NCI-H1105 treated with DMSO at 0.1 percent for 48 hours (cell line): ENCODE data around the gene PACS1.
"Not testable (repeated sequence)": the region's sequence is repeated elsewhere in the genome, so short reads cannot be mapped to it uniquely, and the experiment has no call there.

Source experiments
- DNase-seq: peaks from one replicate; lab custom pipeline; 2025; lab: John Stamatoyannopoulos, UW

The PACS1 gene

GRCh38 chr11:66111158-66111557 is 41.1 kb downstream of the PACS1 start:
- no peak for DNase-seq

DNA sequence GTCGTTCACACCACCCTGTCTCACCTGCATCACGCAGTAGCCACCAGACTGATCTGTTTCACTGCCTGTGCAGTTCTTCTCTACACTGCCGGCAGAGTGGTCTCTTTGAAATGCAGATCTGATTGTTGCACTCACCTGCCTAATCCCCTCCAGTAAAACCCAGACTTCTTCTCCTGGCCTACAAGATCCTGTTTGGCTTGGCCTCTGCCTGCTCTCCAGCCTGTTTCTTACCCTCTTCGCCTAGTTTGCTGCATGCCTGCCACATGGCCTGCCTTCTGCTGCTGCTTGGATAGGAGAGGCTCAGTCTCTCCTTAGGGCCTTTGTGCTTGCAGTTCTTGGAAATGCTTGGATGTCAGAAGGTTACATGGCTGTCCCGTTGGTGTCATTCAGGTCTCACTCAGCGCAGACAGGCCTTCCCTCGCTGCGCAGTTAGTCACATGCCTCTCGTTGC is 42.0 kb downstream of the PACS1 start:
- no peak for DNase-seq

GRCh38 chr11:66112601-66113499 is 42.8 kb downstream of the PACS1 start:
- DNase-seq: no peak

DNA sequence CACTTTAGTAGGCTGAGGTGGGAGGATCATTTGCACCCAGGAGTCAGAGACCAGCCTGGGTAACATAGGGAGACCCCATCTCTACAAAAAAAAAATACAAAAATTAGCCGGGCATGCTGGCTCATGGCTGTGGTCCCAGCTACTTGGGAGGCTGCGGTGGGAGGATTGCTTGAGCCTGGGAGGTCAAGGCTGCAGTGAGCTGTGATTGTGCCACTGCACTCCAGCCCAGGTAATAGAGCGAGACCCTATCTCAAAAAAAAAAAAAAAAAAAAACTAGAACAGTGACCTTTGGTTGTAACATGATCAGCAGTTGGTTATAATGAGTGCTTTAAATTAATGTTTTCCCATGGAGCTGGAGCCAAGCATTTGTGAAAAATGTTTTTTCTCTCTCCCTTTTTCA is 44.9 kb downstream of the PACS1 start:
- DNase-seq: not testable (repeated sequence)

- no peak for DNase-seq
These were observed 45.7 kb downstream of the PACS1 start for GRCh38 chr11:66115638-66116301.

GRCh38 chr11:66116576-66117361 is 46.7 kb downstream of the PACS1 start:
- no peak for DNase-seq

- DNase-seq: no peak
These were observed 48.8 kb downstream of the PACS1 start for GRCh38 chr11:66118847-66119246.

DNA sequence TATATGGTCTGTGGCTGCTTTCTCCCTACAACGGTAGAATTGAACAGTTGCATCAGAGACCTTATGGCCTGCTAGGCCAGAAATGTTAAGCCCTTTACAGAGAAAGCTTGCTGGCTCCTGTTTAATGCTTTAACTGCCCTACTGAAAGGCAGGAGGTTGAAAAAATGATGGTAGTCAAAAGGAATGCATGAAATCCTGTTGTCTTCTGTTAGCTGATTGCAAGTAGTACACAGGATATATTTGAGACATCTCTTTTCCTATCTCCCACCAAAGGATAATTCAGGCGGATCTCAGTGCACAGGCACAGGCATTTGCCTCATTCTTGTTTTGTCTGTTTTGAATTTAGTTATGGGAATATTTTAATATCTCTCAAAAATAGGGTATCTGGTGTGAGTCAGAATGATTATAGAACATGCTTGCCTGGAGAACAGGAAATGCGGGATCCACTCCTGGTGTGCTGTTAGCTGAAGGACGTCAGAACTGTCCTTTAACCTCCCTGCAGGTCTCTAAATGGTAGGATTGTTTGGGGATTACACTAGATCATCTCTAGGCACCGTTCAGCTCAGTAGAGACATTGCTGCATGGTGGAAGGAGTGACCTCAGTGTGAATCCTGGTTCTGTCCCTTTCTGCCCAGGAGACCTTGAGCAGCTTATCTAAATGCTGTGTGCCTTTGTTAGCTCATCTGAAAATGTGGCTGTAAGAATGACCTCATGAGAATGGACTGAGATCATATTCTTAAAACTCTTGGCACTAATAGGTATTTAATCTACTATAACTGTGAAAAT is 49.5 kb downstream of the PACS1 start:
- DNase-seq: no peak

DNA sequence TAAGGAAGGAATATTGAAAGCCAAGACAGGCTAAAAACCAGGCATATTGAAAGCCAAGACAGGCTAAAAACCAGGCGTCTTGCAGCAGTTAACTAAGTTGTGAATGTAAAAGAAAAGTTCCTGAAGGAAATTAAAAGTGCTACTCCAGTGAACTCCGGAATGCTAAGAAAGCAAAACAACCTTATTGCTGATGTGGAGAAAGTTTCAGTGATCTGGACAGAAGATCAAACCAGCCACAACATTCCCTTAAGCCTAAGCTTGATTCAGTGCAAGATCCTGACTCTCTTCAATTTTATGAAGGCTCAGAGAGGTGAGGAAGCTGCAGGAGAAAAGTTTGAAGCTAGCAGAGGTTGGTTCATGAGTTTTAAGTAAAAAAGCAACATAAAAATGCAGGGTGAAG is 51.4 kb downstream of the PACS1 start:
- no peak for DNase-seq

GRCh38 chr11:66123902-66124301 is 53.8 kb downstream of the PACS1 start:
- DNase-seq: no peak

GRCh38 chr11:66124564-66124963 is 54.5 kb downstream of the PACS1 start:
- DNase-seq: no peak

DNA sequence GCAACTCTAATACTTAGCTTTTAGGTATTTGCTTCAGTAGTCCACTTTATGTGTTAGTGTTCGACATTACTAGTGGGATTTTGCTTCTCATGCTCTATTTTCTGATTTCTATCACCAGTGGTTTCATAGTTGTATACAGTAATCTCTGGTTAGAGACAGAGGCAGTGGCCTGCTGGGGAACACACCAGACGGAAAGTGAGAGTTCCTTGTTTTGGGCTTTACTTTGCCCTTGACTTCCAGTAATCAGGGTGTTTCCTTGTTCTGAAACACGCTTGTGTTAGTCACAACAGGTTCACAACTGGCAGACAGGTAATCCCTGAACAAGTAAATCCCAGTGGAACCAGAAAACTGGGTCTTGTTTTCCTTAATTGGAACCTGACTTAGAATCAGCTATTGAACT is 56.0 kb downstream of the PACS1 start:
- no peak for DNase-seq

DNA sequence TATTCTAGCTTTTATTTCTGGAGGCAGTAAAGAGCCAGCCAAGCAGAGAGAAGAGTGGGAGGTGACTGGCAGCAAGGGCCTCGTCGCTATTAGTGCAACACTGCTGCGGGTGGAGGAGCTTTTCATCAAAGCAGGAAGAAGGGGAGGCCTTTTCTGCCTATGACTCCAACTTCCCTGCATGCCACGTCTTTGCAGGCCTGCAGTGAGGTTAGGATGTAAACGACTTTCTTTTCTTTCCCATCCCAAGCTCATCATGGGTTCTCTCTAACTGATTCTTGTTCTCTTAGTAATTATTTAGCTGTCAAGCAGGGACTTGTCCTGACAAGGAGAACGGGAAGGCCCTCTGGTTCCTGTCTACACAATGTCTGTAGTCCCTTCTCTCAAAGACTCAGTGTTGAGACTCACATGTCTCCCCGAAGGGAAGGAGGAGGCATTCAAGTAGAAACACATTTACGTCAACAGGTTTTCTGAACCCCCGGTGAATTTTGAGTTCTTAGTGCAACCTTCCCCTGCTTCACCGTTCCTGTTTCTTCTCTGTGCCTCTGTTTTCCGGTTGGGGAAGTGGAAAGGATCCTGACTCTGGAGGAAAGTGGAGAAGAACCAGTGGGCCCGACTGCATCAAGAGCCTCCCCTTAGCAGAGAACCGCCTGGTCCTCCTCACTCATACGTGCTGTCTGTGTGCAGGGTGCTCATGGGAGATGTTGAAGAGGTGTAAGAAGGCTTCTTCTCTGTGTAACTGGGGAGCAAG is 56.9 kb downstream of the PACS1 start:
- peak; percentile 38 for DNase-seq

DNA sequence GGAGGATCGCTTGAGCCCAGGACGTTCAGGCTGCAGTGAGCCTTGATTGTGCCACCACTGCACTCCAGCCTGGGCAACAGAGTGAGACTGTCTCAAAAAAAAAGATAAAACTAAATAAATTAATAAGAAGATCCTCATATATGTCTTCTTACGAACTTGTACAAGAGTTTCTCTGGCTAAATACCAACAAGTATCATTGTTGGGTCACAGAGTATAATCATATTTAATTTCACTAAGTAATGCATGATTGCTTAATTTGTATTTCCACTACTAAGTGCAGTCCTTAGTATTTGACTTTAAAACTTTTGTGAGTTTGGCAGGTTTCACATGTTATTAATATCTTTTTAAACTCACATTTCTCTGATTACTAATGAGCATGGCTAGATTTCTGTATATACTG is 60.9 kb downstream of the PACS1 start:
- DNase-seq: no peak

GRCh38 chr11:66131937-66132632 is 62.0 kb downstream of the PACS1 start:
- no peak for DNase-seq

DNA sequence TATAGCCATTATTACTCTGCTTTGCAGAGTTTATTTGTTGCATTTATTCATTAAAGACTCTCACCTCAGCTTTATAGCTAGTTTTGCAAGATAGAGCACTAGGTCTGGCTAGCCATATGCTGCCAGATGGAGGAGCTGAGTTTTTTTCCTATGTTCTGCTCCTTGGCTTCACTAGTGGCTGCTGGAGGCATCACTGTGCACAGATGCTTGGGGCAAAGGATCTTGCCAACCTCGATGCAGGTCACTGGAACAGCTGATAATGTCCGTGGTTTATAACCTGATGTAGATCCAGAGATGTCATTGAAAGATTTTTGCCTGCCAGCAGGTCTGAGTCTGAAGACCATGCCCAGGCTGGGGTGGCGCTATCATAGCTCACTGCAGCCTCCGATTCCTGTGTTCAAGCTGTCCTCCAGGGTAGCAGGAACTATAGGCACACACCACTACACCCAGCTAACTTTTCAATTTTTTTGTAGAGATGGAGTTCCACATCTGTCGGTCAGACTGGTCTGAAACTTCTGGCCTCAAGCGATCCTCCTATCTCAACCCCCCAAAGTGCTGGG is 63.2 kb downstream of the PACS1 start:
- no peak for DNase-seq

DNA sequence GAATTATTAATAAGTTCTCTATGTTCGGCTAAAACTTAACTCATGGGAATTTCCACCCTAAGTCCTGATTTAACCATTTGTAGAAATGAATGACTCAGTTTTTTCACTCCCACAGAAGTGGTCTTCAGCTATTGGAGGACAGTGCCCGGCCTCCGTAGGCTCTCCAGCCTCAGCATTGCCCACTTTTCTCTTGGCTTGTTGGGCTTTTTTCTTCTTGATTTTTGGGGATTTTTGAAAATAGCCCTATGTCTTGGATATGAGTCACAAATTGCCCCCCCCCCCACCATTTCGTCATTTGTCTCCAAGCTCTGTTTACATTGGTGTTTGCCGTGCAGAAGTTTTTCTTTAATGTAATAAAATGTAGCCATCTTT is 66.7 kb downstream of the PACS1 start:
- no peak for DNase-seq

GRCh38 chr11:66139817-66140404 is 69.8 kb downstream of the PACS1 start:
- DNase-seq: no peak

GRCh38 chr11:66142370-66143263 is 72.5 kb downstream of the PACS1 start:
- DNase-seq: no peak
